GM12892 (cell line): Measurements from ENCODE around the gene RPL32.

Experiments
- POLR2A ChIP-seq: IDR thresholded peaks from 2 replicates; pipeline ENCODE4 v1.6.1; 2011; ENCODE audit warnings: low read depth, low read length, control low read depth
- POLR2AphosphoS5 ChIP-seq: IDR thresholded peaks from 2 replicates; pipeline ENCODE4 v1.6.1; 2011; ENCODE audit warnings: low read depth, low read length, control low read depth

DNA sequence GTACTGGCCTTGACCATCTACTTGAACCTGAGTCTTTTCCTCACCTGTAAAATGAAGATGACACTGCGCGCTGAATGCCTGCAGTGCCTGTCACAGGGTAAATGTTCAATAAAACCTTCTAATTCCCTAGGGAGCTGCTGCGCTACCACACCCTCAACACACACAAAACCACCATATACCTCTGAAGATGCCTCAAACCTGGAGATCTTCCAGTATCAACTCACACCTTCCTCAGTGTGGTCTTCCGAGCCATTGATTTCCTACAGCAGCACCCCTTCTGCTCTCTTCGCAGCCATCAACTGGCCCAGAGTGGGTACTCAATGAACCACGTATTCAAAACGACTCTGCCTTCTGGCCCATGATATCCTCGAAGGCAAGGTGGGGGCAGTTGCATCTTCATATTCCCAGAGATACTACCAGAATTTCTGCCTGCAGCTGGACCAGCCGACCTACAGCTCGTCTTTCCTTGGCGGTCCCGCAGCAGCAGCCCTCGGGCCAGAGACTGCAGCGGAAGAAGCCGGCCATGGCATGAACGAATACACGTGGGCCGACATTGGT, 695 bp downstream of the RPL32 start:
- no peak for TF ChIP-seq POLR2A
- no peak for TF ChIP-seq POLR2AphosphoS5
